HepG2 (cell line): ENCODE data around the gene SLC25A10. TPM values are rescaled to one million over a fixed set of nuclear protein-coding genes. Genes with fewer than 3 reads are reported as not detected.

Experiments used
- ATAC-seq: fragments of 200-7000 bp; cut with Tn5 transposase; 3 replicates; pipeline ENCODE4 v1.9.1; 2020; ENCODE audit warnings: mild to moderate bottlenecking, moderate library complexity
- BruUV-seq: library from RNA; stranded (reverse); fragments of 400-500 nt; replicated peaks from 2 replicates; lab custom pipeline; 2021; lab: Mats Ljungman, UMichigan
- CTCF ChIA-PET: fragments of 300-600 bp; formaldehyde crosslinking; extraction: SDS; loops from one replicate; lab custom pipeline; 2021; ENCODE audit warnings: low total read pairs, inconsistent platforms, low intra/inter-chr PET ratio; lab: Yijun Ruan, JAX
- POLR2A ChIA-PET: fragments of 350-600 bp; sonication (Branson Sonifier 250); formaldehyde crosslinking; loops from one replicate; lab custom pipeline; 2020; ENCODE audit warnings: antibody characterized with exemption, inconsistent platforms; lab: Yijun Ruan, JAX
- DNase-seq: peaks from one replicate; pipeline ENCODE4 v3.0.0-alpha.2; 2015; ENCODE audit warnings: low spot score
- FAIRE-seq: peaks from 3 replicates; lab custom pipeline; 2011; peaks lifted over from hg19 to GRCh38; lab: Jason Lieb, UNC
- H2AFZ ChIP-seq: one replicate; pipeline ENCODE4 v1.6.1; 2011; ENCODE audit warnings: low read length, inconsistent platforms
- H3K27ac ChIP-seq: fragments of 300-600 bp; 3 replicates; pipeline ENCODE4 v1.8.0; 2011; ENCODE audit warnings: mixed run types, mild to moderate bottlenecking, mixed read lengths, low read length, inconsistent platforms; ENCODE audit not compliant: insufficient read depth; ENCODE audit errors: extremely low read length
- H3K27me3 ChIP-seq, 2 experiments: fragments of 200-600 bp in 1 of 2; 2 replicates in 1 of 2; 3 replicates in 1 of 2; pipeline versions ENCODE4 v1.6.0 to v1.8.0; 2011; ENCODE audit warnings: low read length in 2 of 2, mild to moderate bottlenecking in 2 of 2, moderate library complexity in 2 of 2, inconsistent platforms in 1 of 2; ENCODE audit not compliant: insufficient read depth in 2 of 2, control insufficient read depth in 1 of 2
- H3K36me3 ChIP-seq, 2 experiments: fragments of 200-600 bp in 1 of 2; replicated peaks in 1 of 2; 2 replicates in 1 of 2; 3 replicates in 1 of 2; pipeline versions ENCODE4 v1.5.1 to v1.8.0; 2011; ENCODE audit warnings: low read length in 2 of 2, inconsistent platforms in 1 of 2; ENCODE audit not compliant: insufficient read depth in 2 of 2, control insufficient read depth in 1 of 2
- H3K4me1 ChIP-seq: 2 replicates; pipeline ENCODE4 v1.5.1; 2012; ENCODE audit warnings: low read length, inconsistent platforms; ENCODE audit not compliant: insufficient read depth
- H3K4me2 ChIP-seq: 2 replicates; pipeline ENCODE4 v1.6.0; 2011; ENCODE audit warnings: low read depth, low read length, inconsistent platforms
- H3K4me3 ChIP-seq, 3 experiments: fragments of 200-600 bp in 1 of 3; sonication (generic), shearing (Covaris generic) in 1 of 3; replicated peaks in 1 of 3; 2 replicates each; pipeline ENCODE4 v1.5.1; 2011 to 2016; ENCODE audit warnings: low read length in 3 of 3, inconsistent platforms in 2 of 3, low read depth in 2 of 3, mild to moderate bottlenecking in 2 of 3, control low read depth in 1 of 3, mixed read lengths in 1 of 3; ENCODE audit not compliant: insufficient read depth in 1 of 3
- H3K79me2 ChIP-seq: one replicate; pipeline ENCODE4 v1.6.1; 2011; ENCODE audit warnings: low read length, inconsistent platforms; ENCODE audit not compliant: insufficient read depth
- H3K9ac ChIP-seq: 2 replicates; pipeline ENCODE4 v1.6.0; 2011; ENCODE audit warnings: mild to moderate bottlenecking, low read depth, low read length, inconsistent platforms; ENCODE audit not compliant: insufficient read depth
- H3K9me3 ChIP-seq: 2 replicates; pipeline ENCODE4 v1.5.1; 2012; ENCODE audit warnings: mild to moderate bottlenecking, low read length
- H4K20me1 ChIP-seq: 2 replicates; pipeline ENCODE4 v1.6.0; 2011; ENCODE audit warnings: inconsistent platforms, mild to moderate bottlenecking, low read length, moderate library complexity; ENCODE audit not compliant: insufficient read depth
- AGO2 ChIP-seq: fragments of 200-400 bp; formaldehyde crosslinking; optimal IDR thresholded peaks from 2 replicates; pipeline ENCODE3; 2017; ENCODE audit warnings: mild to moderate bottlenecking, low read depth, low read length, moderate library complexity
- ARID4A ChIP-seq: sonication (generic); formaldehyde crosslinking; IDR thresholded peaks from 2 replicates; pipeline ENCODE4 v1.5.0; 2020; ENCODE audit warnings: mild to moderate bottlenecking, missing genetic modification reagents, borderline replicate concordance
- NR1H2 ChIP-seq: sonication (generic); formaldehyde crosslinking; IDR thresholded peaks from 2 replicates; pipeline ENCODE4 v1.8.1; 2022; ENCODE audit warnings: low read depth, missing genetic modification reagents, borderline replicate concordance
- PITX1 ChIP-seq: sonication (generic); formaldehyde crosslinking; IDR thresholded peaks from 2 replicates; pipeline ENCODE4 v1.5.1; 2020; ENCODE audit warnings: mild to moderate bottlenecking, missing genetic modification reagents
- RBFOX2 ChIP-seq: fragments of 200-400 bp; formaldehyde crosslinking; IDR thresholded peaks from 2 replicates; pipeline ENCODE4 v1.6.1; 2017; ENCODE audit warnings: low read depth, mild to moderate bottlenecking, low read length
- TERF1 ChIP-seq: sonication (generic); formaldehyde crosslinking; IDR thresholded peaks from 2 replicates; pipeline ENCODE4 v1.8.0; 2022; ENCODE audit warnings: mild to moderate bottlenecking, missing genetic modification reagents, moderate library complexity
- ZNF704 ChIP-seq: sonication (generic); formaldehyde crosslinking; IDR thresholded peaks from 2 replicates; pipeline ENCODE4 v1.8.1; 2023; ENCODE audit warnings: mild to moderate bottlenecking, inconsistent platforms, moderate library complexity, missing genetic modification reagents, borderline replicate concordance
- WGBS: methylation state at CpG from one replicate; pipeline ENCODE4 v1.1.6; 2017; ENCODE audit warnings: low lambda C conversion rate; 5-methylcytosine and 5-hydroxymethylcytosine counted together
- in situ Hi-C: cut with HindIII; loops from 2 replicates; pipeline ENCODE4 v1.10.0; 2017; ENCODE audit warnings: low pct_unique_long_range_greater_than_20kb; ENCODE audit not compliant: extremely low pct_ligation_motif_present
- intact Hi-C: fragments of 100-400 bp; cut with micrococcal nuclease; formaldehyde crosslinking; loops from one replicate; pipeline ENCODE4 v1.10.0; 2022; ENCODE audit not compliant: unreplicated experiment
- polyA plus RNA-seq, 8 experiments: library from polyadenylated mRNA; depleted of rRNA in 3 of 8; stranded (reverse) in 7 of 8; unstranded in 1 of 8; fragments of >200 nt; fragmentation: Illumina TruSeq in 4 of 8; extraction: Trizol in 4 of 8; gene quantifications; 2 replicates each; pipeline versions ENCODE4 v1.2.1 to v1.2.3, GENCODE V29; 2011 to 2016; ENCODE audit warnings: low read depth in 4 of 8, missing spikeins in 1 of 8, mixed read lengths in 1 of 8; ENCODE audit not compliant: insufficient read depth in 1 of 8
- total RNA-seq, 5 experiments: library from RNA; depleted of rRNA; stranded (reverse); fragments of >200 nt; fragmentation: Illumina TruSeq; extraction: Trizol; gene quantifications; 2 replicates each; pipeline ENCODE4 v1.2.3, GENCODE V29; 2016; ENCODE audit warnings: low read depth in 1 of 5

SLC25A10 gene
- total and polyA plus RNA-seq, 2 of the 13 experiments (the other 11 are each of a cell fraction or from before 2014, with no cell fraction given), result 46.5 to 140 TPM

- no peak for TF ChIP-seq ARID4A
- TF ChIP-seq TERF1 (CRISPR knock-in tag), result no peak
- TF ChIP-seq NR1H2 (CRISPR knock-in tag), result no peak
- TF ChIP-seq PITX1 (CRISPR knock-in tag), result no peak
Observed at GRCh38 chr17:81672954-81673353, 39.1 kb upstream of the SLC25A10 start (continued).

- Histone ChIP-seq H3K27me3 (no peaks in the 10 kb centered on the region), H3K4me2 (no peak overlapping the region), H3K36me3 (peaks cover 32 to 49% of the 10 kb centered on the region in 2 experiments), H3K9ac (no peak overlapping the region), H4K20me1 (no peaks in the 10 kb centered on the region), H3K9me3 (no peaks in the 10 kb centered on the region), H2AFZ (no peak overlapping the region), H3K4me1 (0 out of 2 replicates have a peak, but pooled peaks cover 7% of the 10 kb centered on the region), H3K79me2 (peaks cover under 1% of the 10 kb centered on the region), H3K4me3 (no peak overlapping the region), H3K27ac (no peak overlapping the region)
- POLR2A ChIA-PET, result interaction anchor here (2.1 to 3.9 kb wide), 3 partner anchors 10 to 29 kb away, joined by 8 to 26 read pairs (median 13); partner anchors contain the start of genes ARL16, HGS and MRPL12
- TF ChIP-seq ZNF704 (no peak), RBFOX2 (peak; percentile 38; the same call in 1 of the 2 replicates), AGO2 (peak; percentile 78)
- 96% methylated on average over 16 of the region's 18 CpGs for WGBS
- intact Hi-C loops (no loop called here), in situ Hi-C loops (no loop called here)
- ATAC-seq (no peak), DNase-seq (no peak), FAIRE-seq (no peak)
- CTCF ChIA-PET, result no interaction called here
- TSS peak; percentile 29 for BruUV-seq
Observed at GRCh38 chr17:81673561-81674258, 38.4 kb upstream of the SLC25A10 start.
